ENCODE data around the gene CRB2.

The CRB2 gene

DNA sequence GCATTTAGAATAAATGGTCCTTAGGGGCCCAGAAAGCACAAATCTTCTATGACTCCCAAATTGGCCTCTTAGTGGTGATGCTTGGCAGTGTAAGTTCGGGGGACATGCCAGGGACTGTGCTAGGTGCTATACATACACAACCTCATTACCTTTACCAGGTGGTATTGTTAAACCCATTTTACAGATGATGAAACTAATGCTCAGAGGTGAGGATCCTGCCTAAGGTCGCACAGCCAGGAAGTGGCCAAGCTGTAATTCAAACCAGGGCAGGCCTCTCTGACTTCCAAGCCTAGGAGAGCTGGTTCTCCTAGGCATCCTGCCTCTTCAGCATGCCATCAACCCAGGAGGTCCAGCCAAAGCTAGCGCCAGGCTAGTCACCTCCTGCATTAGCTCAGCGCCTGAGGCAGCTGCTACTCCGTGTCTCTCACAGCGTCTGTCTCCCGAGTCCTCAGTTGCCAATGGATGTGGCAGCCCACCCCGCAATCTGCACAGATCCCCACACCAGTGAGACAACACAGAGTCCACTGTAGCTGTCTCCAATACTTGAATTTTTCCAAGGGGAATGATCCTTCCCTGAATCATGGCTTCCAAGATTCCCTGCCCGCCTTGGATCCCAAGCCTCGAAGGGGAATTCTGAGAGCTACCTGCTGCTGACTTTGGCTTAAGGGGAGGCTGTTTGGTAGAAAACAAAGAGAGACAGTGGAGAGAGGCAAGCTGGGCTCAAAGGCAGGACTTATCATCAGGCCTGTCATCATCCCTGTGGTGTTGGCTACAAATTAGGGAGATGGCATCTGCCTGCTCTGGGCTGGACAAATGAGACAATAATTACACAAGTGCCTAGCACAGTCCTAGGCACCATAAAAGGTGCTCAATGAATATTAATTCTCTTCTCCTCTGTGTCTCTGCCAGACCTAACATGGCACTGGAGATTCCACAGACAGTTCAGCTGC, 52.6 kb downstream of the CRB2 start:
- no peak for DNase-seq

DNA sequence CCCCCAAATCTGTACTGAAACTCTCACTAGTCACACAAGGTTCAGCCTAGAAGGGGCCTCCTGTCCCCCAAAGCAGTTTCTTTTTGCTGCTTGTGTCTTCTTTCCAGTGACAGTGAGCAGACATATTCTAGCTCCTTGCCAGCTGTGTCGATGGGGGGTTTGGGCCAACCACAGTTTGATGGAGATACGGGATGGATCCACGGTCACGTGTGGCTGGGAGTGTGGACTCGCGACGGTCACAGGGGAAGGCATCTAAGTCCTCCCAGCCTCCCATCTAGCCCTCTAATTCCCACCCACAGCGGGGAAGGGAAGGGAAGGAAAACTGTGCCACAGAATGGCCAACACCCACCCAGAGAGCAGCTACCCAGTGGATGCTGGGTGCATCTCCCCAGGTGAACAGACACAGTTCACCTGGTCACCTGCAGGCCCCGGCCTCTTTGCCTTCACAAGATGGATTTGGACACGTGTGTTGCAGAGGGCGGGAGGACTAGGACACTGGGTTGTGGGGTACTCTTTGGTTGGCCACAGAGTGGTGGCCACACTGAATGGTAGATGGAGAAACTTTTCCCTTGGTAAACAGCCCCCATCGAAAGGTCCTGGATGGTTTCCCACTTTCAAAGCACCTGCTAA, 54.4 kb downstream of the CRB2 start:
- DNase-seq: no peak

DNA sequence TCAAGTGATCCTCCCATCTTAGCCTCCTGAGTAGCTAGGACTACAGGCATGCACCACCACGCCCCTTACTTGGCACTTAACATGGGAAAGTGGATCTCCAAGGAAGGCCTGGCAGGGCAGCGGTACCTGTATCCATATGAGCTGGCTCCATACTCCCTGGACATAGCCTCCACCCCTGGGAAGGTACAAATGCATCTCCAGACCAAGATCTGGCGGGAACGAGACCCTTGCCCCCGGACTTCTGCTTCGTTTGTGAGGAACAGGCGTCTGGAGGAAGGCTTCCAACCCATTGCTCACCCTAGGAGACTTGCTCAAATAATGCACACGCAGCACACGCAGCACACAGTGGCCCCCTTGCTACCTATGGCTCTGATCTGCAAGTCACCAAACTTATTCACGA, 55.2 kb downstream of the CRB2 start:
- no peak for DNase-seq

DNA sequence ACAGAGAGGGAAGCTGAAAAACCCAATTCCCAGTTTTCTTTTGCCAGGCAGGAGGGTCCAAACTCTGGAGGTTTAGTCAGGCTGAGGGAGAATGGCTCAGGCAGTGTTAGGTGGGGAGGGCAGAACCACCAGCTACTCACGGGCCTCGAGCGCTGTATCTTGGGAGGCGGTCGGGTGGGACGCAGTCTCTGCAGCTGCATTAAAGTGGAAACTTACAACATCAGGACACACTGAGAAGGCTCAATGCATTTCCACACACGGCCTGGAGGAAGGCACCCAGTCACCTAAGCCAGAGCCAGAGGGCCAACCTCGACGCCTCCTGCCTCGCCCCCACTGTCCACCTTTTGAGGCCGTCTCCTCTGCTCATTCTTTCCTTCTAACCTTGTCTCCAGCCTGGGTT, 55.6 kb downstream of the CRB2 start:
- DNase-seq: no peak

DNA sequence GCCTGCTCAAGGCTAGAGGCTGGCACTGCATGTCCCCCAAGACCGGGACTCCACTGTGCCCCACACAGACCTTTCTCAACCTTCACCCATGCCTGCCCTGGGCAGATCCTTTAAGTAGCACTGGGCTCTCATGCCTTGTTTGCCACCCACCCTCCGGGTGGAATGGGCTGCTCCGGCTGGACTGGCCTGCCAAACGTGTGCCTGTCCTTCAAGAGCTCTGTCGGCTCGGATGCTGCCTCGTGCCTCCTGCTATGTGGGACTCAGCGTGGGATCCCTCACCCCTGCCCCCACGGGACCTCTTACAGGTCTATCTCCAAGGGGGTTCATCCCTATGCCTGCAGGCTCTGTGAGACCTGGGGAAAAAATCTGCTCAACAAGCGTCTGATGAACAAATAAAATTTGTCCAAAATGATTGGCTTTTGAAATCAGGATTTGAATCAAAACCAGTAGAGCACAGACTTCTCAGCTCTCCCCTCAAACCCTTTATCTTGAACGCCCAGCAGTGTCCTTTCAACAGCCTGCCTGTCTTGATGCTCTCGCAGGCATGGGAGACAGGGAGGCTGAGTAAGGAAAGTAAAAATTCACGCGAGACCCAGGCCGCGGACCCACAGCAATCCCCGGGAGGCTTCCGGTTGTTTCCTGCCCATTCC, 56.3 kb downstream of the CRB2 start:
- DNase-seq: no peak

DNA sequence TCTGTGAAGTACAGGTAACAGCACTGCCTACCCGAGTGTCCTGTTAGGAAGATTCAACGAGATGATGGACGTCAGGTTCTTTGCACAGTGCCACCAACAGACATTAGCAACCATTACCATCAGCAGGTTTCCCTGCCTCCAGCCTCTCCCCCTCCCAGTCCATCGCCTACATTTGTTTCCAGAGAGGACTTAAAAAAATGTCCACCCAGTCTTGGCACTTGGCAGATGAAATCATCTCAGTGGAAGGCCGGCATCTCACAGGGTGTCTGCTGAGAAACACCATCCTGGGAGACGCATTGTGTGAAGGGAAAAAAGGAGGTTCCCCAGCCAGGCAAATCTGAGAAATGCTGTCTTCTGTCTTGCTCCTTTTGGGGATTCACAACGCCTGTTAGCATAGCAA, 58.2 kb downstream of the CRB2 start:
- no peak for DNase-seq

DNA sequence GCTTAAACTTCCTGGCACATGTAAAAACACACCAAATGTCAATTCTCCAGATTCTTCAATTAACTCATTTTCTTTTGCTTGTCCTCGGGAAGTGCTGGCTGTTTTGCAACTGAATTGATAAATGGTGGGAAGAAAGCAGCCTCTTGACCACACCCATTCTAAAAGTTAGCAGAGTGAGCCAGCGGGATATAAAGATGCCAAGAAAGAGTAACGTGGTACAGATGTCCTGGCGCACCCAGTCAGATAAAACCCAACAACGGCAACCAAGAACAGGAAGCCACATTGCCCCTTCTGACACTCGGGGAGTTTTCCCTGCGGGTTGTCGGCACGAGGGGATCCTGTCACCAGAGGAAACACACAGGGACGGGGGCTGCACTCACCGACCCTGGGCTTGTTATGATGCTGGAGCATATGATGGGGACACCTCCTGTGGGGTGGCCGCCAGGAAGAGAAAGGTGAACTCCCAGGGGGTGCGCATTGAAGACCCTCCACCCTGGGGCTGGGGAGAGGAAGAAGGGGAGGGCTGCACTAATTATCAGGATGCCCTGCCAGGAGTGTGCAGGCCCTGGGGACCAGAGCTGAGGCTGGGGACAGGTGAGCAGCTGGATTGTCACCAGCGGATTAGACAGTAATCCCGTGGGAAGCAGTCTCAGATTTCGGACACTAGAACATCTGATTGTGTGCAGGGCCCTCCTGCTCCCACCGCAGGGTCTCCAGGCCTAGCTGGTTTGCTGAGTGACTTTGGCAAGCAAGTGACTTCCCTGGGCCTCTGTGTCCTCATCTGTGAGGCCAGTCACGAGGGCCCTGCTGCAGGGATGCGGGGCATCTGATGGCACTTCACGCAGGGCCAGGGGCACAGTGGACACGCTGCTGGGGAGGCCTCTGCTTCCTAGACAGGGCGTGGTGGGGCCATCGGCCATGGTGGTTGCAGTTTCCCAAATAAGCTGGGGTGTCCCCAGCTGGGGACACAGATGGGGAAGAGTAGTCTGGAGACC, 59.2 kb downstream of the CRB2 start:
- no peak for DNase-seq

DNA sequence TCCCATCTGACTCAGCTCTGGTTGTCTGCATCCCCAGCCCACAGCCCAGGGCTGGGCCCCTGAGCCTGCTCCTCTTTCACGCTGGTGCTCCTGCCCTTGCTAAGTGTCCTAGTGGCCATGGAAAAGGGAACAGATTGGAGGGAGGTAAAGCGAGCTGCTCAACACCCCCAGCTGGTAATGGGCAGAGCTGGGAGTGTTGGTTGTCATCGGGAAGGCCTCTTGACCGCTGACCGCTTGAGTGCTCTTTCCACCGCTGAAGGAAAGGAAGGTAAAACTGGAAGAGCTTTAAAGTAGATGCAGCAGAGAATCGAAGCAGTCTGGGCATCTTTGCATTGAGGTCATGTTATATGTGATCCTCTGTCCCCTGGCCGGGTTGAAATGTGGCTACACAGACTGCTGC, 60.2 kb downstream of the CRB2 start:
- DNase-seq: no peak

DNA sequence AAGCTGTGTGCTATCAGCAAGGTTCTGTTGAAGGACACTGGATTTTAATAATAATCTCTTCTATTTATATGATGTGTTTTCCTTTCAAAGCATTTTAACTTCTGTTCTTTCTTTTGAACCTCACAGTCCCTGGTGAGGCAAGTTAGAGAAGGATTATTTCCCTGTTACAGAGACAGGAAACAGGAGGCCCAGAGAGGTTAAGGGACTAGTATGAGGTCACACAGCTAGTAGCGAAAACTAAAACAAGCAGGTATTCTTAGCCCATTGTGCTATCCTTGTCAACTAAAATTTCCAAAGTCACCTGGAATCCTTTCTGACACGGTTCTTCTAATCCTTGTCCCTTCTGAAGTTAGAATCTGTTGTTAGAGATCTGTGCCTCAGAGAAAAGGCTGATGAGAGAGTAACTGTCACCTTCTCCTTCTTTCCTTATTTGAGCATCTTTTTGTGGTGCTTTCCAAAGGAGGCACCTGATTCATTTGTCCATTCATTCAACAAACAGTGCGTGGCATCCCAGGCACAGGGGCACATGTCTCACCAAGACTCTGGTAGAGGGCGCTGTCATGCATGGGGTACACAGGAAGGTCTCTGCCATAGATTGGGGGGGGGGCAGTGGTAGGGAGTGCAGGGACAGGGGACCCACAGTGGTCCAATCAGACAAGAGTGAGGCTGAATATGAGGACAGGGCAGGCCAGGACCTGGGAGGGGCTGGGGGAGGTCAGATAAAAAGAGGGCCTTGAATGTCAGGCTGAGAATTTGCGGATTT, 61.5 kb downstream of the CRB2 start:
- no peak for DNase-seq

DNA sequence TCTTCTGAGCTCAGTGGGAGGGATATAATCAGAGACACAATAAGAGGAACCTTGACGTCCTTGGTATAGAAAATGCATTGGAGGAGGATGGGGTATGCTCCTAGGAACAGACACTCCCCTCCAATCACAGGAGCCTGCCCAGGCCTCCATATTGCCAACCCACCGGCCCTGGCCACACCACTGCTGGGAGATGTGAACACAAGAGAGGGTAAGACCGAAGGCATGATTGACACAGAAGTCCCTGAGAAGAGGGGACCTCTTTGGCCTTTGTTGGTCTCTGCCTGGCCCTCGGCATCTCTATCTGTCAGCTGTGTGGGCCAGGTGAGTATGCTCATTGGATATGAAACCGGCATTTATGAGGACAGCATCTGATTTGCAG, 62.0 kb downstream of the CRB2 start:
- DNase-seq: no peak

DNA sequence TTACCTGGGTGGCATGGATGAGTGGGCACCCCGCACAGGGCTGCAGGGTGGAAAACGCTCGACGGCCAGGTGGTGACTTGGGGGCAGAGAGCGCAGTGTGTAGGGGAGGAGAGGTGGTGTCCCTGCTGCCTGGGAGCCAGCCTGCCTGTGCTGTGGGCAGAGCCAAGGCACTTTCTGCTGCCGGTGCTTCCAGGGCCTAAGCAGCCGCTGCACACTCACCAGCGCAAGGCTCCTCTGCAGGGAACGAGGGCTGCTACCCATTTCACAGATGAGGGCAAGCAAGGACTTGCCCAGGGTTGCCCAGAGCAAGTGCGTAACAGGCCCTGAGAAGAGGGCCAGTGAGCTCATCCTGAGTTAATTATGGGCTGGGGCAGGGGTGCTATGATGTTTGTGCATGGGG, 62.5 kb downstream of the CRB2 start:
- no peak for DNase-seq

DNA sequence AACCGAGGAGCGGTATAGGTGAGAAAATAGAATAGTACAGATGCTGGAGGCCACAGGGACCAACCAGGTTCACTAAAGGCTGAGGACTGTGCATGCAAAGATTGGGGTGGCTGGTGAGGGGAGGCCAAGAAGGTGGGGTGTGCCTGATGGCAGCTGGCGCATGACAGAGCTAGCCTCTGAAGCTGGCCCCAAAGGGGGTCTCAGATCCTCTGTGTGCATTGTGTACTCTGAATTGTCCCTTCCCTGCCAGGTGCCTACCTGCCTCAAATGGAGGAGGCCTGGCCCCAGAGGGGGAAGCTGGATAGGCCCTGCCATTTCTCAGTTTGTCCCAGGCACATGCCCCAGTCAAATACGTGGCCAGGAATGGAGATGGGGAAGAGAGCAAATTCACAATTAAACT, 63.1 kb downstream of the CRB2 start:
- DNase-seq: no peak

DNA sequence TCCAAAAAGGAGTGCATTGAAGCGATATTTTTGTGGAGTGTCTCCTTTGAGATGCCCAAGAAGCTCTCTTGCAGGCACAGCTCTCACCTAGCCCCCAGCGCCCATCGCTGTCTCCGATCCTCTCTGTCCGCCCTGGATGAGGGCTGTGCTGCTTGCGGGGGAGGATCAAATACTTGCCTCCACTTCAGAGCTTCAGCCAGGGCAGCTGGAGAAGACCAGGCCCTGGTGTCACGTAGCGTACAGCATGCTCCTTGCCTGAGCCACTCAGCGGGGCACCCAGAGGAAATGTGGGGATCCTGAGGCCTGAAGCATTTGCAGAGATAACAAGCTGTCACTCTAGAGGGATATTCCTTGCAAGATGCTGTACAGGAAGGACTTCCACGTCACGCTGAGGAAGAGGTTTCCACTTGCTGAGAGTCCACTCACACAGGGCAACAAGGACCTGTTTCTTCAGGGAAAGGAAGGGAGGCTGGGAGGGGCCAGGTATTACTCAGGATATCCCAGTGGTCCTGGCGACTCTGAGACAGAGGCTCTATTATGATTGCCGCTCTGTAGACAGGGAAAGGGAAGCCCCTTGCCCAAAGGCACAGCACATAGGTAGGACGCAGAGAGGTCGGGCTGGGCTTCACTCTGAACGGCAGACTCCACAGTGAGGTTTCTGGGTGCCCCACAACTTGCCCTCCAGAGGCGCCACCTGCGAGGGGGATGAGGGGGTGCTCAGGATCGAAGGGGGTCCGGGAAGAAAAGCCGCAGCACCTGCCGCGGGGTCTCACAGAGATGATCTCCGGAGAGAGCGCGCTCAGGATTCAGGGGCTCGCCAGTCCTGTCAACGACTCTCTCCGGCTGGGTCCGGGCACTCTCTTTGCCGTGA, 64.0 kb downstream of the CRB2 start:
- DNase-seq: no peak

DNA sequence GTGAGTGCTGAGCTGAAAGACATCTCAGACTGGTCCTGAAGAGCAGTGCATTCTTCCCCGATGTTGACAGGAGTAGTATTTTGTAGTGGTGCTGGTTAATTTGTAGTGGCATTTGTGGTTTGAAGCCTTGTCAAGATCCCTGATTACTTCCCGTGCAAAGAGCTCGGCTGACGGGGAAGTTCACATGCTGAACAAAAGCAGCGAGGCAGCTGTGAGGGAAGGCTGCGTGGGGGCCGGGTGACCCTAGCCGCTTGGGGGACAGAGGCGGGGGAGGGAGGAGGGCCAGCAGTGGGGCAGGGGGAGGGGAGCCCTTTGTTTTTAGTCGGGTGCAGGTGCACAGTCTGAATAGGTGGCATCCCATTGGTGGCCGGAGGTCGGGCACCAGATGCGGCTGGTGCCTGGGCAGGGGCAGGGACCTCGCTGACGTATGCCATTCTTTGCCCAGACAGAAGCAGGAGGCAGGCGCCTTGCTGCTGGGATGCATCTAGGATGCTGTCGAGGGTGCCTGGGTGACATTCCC, 64.7 kb downstream of the CRB2 start:
- no peak for DNase-seq

DNA sequence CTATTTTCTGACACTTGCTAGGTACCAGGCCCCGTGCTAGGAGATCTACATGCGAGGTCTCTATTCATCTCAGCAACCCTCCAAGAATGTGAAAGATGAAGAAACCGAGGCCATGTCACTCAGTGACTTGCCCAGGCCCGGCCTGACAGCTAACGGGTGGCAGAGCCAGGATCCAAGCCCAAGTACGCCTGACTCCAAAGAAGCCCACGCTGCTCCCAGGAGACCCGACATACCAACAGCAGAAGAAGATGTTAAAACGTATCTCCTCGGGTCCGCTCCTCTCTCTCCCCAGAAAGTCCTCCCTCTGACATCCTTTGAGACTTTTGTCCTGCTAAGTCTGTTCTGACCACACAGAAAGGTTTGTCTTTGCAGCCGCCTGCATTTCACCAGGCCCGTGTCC, 65.2 kb downstream of the CRB2 start:
- DNase-seq: no peak

DNA sequence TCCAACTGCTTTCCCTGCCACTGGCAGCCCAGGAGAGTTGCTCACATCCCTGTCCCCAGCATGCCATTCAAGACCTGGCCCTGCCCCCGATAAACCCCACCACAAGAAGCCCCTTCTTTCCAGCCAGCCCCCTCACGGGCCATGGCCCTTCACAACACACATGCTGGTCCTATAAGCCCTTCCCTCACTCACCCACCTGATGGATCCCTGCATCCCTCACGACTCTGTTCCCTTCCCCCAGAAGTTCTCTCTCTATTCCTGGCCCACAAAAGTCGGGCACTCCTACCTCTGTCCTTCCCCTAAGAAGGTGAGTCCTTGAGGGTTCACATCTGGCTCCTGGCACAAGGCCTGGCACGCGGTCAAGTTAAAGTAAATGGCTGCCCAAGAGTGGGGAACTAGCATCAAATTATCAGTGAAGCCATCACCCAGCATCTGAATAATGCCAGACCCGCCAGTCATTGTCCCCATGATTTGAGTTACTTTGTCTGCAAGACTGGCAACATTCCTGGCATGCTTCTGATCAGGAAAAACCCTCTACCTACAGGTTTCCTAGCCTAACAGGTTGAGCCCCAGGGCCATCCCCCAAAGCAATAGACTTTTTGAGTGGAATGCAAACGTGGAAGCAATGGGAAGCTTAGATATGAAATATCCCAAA, 65.9 kb downstream of the CRB2 start:
- DNase-seq: no peak

DNA sequence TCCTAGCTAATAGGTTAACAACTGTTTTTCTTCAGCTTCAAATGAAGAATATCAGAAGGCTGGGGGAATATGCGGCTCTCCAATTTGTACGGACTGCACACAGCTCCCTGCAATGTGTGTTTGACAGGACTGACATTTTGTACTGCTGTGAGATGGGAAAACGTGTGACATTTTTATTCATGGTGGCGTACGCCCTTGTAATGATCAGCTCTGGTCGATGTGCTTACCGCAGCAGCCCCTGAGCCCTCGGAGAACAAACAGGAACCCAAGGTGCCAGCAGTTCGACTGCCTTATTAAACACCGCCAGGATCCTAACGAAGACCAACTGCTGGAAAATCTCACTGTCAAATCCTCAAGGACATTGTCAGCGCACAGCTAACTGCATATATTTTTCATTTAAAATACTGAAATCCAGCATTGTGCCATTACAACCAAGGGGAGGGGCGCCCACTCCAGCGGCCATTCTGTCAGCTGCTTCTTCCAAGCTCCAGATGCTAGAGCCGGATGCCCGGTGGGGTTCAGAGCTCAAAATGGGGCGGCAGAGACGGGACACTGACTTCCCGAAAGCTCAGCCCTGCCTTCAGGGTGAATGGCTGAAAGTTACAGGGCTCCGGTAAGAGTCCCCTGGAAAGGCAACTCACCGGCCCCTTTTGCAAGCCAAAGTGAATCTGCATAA, 66.8 kb downstream of the CRB2 start:
- no peak for DNase-seq

DNA sequence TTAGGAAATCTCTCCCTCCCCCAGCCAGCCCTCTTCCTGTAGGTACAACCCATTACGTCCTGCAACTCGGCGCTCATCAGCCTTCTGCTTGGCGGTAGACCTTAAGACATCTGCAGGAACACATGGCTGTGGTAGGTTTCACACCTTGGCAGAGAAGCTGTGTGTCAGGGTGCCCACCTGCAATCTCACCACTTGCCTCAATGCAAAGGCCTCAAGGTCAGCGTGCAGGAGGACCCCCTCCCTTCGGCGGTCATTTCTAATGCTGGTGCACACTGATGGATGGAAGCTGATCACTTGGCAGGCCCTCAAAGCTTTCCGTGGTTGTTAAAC, 67.3 kb downstream of the CRB2 start:
- no peak for DNase-seq

DNA sequence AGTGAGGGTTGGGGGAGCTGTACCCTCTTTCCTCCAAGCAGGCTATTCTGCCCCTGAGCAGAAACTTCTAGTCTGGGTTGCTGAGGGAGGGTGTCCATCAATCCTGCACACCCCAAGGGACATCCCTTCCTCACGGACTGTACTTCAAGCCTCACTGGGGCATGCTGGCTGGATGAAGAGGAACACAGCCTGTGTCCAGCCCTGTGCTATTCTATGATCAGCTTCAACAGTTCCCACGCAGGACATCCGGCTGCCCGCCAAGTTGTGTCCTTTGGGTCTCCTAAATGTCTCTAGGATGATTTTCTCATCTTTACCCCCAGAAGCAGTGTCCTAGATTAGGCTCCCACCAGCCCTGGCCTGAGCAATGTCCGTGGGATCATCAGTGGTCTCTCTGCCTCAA, 68.1 kb downstream of the CRB2 start:
- DNase-seq: no peak
